Coronary artery (tissue), 2 donors: ENCODE measurements around the gene AADAT.
A peak's percentile ranks its signal among the peaks of the same experiment; 100 is the strongest.

Source experiments
- DNase-seq: peaks from one replicate; pipeline ENCODE4 v3.0.0-alpha.2; 2017; ENCODE audit warnings: low spot score
- H3K27ac ChIP-seq, 2 donors: fragments of 200-600 bp; sonication (generic); one replicate each; pipeline ENCODE4 v1.5.1; 2016 to 2019
- H3K4me3 ChIP-seq: fragments of 200-600 bp; sonication (generic); 2 replicates; pipeline ENCODE4 v1.5.1; 2016; ENCODE audit warnings: mild to moderate bottlenecking, moderate library complexity
- TF ChIP-seq, protein P1 (sequence below): fragments of 200-600 bp; sonication (generic); IDR thresholded peaks from one replicate; pipeline ENCODE4 v1.5.1; 2019; ENCODE audit warnings: antibody characterized with exemption

AADAT gene

DNA sequence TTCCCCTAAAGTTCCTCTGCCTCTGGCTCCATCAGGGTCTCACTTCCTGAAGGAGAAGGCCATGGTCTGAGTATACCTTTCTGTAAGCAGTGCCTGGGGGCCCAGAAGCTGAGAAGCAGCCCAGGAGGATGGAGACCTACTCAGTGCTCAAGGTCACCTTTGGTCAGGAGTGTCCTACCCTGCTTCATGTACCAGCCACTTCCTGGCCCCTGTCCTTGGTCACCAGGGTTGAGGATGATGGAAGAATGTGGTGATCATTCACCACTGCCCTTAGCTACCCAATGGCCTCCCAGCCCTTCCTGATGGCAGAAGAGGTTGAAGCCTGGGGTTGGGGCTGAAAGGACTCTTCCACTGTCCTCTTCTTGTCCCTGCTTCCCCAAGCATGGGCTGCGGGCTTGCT, 54.5 kb downstream of the AADAT start:
- TF ChIP-seq, protein P1, sequence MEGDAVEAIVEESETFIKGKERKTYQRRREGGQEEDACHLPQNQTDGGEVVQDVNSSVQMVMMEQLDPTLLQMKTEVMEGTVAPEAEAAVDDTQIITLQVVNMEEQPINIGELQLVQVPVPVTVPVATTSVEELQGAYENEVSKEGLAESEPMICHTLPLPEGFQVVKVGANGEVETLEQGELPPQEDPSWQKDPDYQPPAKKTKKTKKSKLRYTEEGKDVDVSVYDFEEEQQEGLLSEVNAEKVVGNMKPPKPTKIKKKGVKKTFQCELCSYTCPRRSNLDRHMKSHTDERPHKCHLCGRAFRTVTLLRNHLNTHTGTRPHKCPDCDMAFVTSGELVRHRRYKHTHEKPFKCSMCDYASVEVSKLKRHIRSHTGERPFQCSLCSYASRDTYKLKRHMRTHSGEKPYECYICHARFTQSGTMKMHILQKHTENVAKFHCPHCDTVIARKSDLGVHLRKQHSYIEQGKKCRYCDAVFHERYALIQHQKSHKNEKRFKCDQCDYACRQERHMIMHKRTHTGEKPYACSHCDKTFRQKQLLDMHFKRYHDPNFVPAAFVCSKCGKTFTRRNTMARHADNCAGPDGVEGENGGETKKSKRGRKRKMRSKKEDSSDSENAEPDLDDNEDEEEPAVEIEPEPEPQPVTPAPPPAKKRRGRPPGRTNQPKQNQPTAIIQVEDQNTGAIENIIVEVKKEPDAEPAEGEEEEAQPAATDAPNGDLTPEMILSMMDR = no peak
- Histone ChIP-seq H3K4me3 (no peak overlapping the region), H3K27ac (no peak overlapping the region)
- no peak for DNase-seq

DNA sequence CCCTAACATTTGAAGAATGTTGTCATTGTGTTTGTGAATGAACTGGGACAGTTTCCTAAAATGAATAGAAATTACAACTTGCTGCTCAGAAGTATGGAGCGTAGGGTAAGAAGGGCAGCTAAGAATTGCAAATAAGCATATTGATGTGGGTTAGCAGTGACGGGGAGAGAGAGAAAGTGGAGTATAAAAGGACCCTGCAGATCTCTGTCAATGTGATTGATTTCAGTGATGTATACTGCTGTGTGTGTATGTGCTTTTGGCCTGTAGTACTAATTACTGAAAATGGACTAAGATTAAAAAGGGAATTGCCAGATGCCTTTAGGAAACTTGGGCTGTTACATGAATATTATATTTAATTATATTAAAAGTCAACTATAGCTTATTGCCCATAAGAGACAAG, 55.8 kb downstream of the AADAT start:
- Histone ChIP-seq H3K4me3 (no peak overlapping the region), H3K27ac (no peak overlapping the region)
- TF ChIP-seq, protein P1 = no peak
- no peak for DNase-seq

GRCh38 chr4:170030121-170030520, 59.6 kb downstream of the AADAT start:
- no peak overlapping the region for H3K27ac ChIP-seq
- no peak overlapping the region for H3K4me3 ChIP-seq
- DNase-seq = no peak
- TF ChIP-seq, protein P1 = no peak

DNA sequence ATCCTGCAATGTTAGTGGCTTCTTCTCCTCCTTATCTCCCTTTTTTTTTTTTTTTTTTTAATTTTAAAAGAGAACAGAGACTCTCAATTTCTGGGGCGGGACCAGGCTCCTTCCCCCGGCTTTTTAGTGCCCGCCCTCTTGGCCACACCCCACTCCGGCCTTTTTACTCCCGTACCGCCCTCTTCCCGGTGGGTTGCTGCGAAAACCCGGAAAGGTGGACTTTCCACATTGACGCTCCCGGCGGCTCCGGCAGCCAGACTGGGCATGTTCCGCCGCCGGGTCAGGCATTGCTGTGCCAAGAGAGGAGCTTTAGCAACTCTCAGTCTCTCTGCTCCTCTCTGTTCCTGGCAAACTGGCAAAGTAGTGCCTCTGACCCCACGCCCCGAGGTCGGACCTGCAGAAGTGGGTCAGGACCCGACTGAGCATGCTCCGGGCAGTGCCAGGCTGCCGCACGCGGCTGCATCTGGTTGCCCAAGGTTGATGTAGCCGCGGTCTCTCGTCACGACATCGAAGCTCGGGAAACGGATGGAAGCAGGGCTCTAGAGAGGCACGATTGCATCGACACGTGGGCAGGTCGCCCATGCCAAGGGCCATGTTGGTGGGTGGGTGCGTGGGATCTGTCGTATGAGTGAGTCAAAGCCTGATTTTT, 62.5 kb downstream of the AADAT start:
- H3K4me3 ChIP-seq = peak overlapping the region; percentile 88
- DNase-seq = peak; percentile 96
- H3K27ac ChIP-seq = peak overlapping the region in 1 of 2 donors; percentile 64
- TF ChIP-seq, protein P1 = no peak

DNA sequence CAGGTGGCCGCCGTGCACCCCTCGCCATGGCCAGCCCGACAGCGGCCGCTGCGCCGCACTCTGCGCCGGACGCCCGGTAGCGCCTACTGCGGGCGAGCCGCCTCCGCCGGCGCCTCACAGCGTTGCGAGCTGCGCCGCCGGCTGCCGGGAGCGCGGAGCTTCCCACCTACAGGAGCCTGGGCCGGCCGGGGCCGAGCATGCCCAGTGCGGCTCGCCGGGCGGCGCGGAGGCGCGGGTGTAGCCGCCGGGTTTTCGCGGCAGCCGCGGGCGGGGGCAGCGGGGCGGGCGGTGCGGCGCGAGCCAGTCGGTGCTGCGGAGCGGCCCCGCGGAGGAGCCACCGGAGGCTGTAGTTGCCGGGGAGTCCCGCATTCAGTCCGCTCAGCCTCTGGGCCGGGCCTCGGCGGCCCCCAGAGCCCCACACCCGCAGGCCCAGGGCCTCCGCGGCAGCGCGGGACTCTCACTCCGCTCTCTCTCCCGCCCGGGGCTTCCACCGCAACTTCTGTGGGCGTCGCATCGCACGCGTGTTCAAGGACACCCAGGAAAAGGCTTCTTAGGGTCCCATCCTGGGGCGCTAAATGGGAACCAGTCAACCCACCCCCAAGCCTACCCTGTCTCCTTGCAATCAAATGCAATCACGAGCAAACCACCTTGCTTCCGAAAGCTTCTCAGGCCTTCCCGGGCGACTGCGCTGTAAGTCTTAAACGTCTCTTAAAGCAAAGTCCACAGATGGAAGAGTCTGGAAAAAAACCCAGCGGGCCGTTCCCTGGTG, 63.3 kb downstream of the AADAT start, which contains the start of gene MFAP3L:
MFAP3L (minus strand) TSS at position 143 of the 769 bp plus-strand sequence. CDS start 20,518 bp downstream, outside the sequence.
- DNase-seq = peak; percentile 91
- Histone ChIP-seq H3K4me3 (peak within 1 kb of the TSS; percentile 88), H3K27ac (peak within 1 kb of the TSS; percentile 89 to 96)
- TF ChIP-seq, protein P1 = no peak

DNA sequence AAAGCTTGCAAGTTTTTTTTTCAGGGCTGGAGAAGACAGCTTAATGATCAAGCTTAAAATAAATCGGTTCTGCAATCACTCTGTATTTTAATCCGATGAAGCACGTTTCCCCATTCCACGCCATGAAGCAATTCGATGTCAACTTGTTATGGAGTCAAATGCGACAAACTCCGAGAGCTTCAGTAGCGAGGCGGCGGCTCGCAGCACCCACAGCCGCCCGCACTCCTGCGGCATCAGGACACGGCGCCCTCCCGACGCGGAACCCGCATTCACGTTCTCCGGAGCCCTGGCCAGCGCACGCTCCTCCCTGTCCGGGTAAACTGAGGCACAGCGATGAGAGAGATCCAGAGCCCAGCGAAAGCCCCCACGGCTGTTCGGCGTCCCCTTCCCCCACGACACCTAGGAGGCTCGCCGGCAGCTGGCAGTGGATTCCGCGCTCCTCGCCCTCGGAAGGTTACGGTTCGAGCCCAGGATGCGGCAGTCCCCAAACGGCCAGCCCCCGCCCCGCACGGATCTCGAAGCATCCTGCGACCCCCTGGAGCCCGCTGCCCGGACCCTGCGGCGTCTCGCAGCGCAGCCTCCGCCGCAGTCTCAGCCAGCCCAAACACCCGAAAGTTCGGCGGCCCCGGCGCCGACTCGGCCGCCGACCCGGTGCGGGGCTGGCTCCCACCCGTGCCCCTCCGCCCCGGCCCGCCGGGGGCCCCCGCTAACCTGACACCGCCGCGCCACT, 64.1 kb downstream of the AADAT start:
- peak overlapping the region; percentile 88 for H3K4me3 ChIP-seq
- H3K27ac ChIP-seq = peak overlapping the region; percentile 40 to 96
- no peak for DNase-seq
- TF ChIP-seq, protein P1 = no peak
